Measurements from ENCODE around the gene PBRM1.

PBRM1 gene

GRCh38 chr3:52574056-52574965 lies 111.4 kb downstream of the PBRM1 start:
- no peak for DNase-seq (ENCODE audit: low spot score)

GRCh38 chr3:52572221-52572620 lies 113.5 kb downstream of the PBRM1 start:
- DNase-seq (ENCODE audit: low spot score) = no peak

GRCh38 chr3:52570076-52570475 lies 115.6 kb downstream of the PBRM1 start:
- DNase-seq (ENCODE audit: low spot score) = no peak

- no peak for DNase-seq (ENCODE audit: low spot score)
Measured at GRCh38 chr3:52568069-52568468, 117.6 kb downstream of the PBRM1 start.

GRCh38 chr3:52563984-52564383 lies 121.7 kb downstream of the PBRM1 start:
- DNase-seq (ENCODE audit: low spot score) = no peak

- DNase-seq (ENCODE audit: low spot score) = no peak
Measured at GRCh38 chr3:52561028-52561747, 124.5 kb downstream of the PBRM1 start.

GRCh38 chr3:52558436-52558835 lies 127.3 kb downstream of the PBRM1 start:
- DNase-seq (ENCODE audit: low spot score) = no peak

- DNase-seq (ENCODE audit: low spot score) = no peak
Measured at GRCh38 chr3:52557011-52557960, 128.4 kb downstream of the PBRM1 start.

GRCh38 chr3:52555056-52555455 lies 130.7 kb downstream of the PBRM1 start:
- no peak for DNase-seq (ENCODE audit: low spot score)

- no peak for DNase-seq (ENCODE audit: low spot score)
Measured at GRCh38 chr3:52554026-52554755, 131.5 kb downstream of the PBRM1 start.

- no peak for DNase-seq (ENCODE audit: low spot score)
Measured at GRCh38 chr3:52552089-52552488, 133.6 kb downstream of the PBRM1 start.

- DNase-seq (ENCODE audit: low spot score) = peak; percentile 5
Measured at GRCh38 chr3:52551118-52551517, 134.6 kb downstream of the PBRM1 start.

- no peak for DNase-seq (ENCODE audit: low spot score)
Measured at GRCh38 chr3:52547143-52547542, 138.6 kb downstream of the PBRM1 start.

- no peak for DNase-seq (ENCODE audit: low spot score)
Measured at GRCh38 chr3:52546111-52546901, 139.4 kb downstream of the PBRM1 start.

- DNase-seq (ENCODE audit: low spot score) = no peak
Measured at GRCh38 chr3:52544937-52545336, 140.8 kb downstream of the PBRM1 start.

GRCh38 chr3:52541050-52541449 lies 144.7 kb downstream of the PBRM1 start:
- DNase-seq (ENCODE audit: low spot score) = no peak

GRCh38 chr3:52539010-52539653 lies 146.6 kb downstream of the PBRM1 start:
- DNase-seq (ENCODE audit: low spot score) = no peak

GRCh38 chr3:52537726-52538421 lies 147.8 kb downstream of the PBRM1 start:
- no peak for DNase-seq (ENCODE audit: low spot score)

GRCh38 chr3:52537165-52537620 lies 148.5 kb downstream of the PBRM1 start:
- no peak for DNase-seq (ENCODE audit: low spot score)

Measured in Ammon's horn (tissue), 1 donor.